CD4-positive, alpha-beta T cell (primary cell): ENCODE measurements around the gene MYO19. TPM values are rescaled to one million over a fixed set of nuclear protein-coding genes. Genes with fewer than 3 reads are reported as not detected.

Experiments used
- ATAC-seq: fragments of 200-7000 bp; cut with Tn5 transposase; one replicate; pipeline ENCODE4 v1.10.0; 2022; ENCODE audit warnings: mild to moderate bottlenecking; ENCODE audit not compliant: poor library complexity
- CTCF ChIA-PET: fragments of 350-600 bp; sonication (Branson Sonifier 250); formaldehyde crosslinking; loops from one replicate; lab custom pipeline; 2021; ENCODE audit warnings: antibody characterized with exemption, inconsistent platforms; lab: Charles Lee
- POLR2A ChIA-PET: fragments of 350-600 bp; sonication (Branson Sonifier 250); formaldehyde crosslinking; loops from one replicate; lab custom pipeline; 2021; ENCODE audit warnings: antibody characterized with exemption, inconsistent platforms; lab: Charles Lee
- DNase-seq, 14 experiments: peaks; one replicate each; pipeline ENCODE4 v3.0.0-alpha.2; 2013 to 2020; ENCODE audit warnings: mixed read lengths in 2 of 14
- H3K27ac ChIP-seq, 2 donors: one replicate each; pipeline versions ENCODE4 v1.5.1 to v1.7.0; 2013; ENCODE audit warnings: low read length in 2 of 2, low read depth in 1 of 2, mild to moderate bottlenecking in 1 of 2
- H3K27me3 ChIP-seq, 2 experiments: 1 replicate in 1 of 2; 2 replicates in 1 of 2; pipeline versions ENCODE4 v1.6.1 to v1.7.0; 2013; ENCODE audit warnings: low read length in 2 of 2, control low read depth in 1 of 2, mild to moderate bottlenecking in 1 of 2, moderate library complexity in 1 of 2; ENCODE audit not compliant: insufficient read depth in 2 of 2, control insufficient read depth in 1 of 2
- H3K36me3 ChIP-seq: one replicate; pipeline ENCODE4 v1.6.1; 2013; ENCODE audit warnings: low read length, control low read depth; ENCODE audit not compliant: insufficient read depth
- H3K4me1 ChIP-seq: one replicate; pipeline ENCODE4 v1.6.1; 2013; ENCODE audit warnings: low read length, control low read depth; ENCODE audit not compliant: insufficient read depth
- H3K4me3 ChIP-seq: one replicate; pipeline ENCODE4 v1.5.1; 2013; ENCODE audit warnings: mild to moderate bottlenecking, low read length, moderate library complexity
- H3K9me3 ChIP-seq, 2 experiments: 1 replicate in 1 of 2; 2 replicates in 1 of 2; pipeline versions ENCODE4 v1.6.1 to v1.7.0; 2013; ENCODE audit warnings: low read length in 2 of 2, mild to moderate bottlenecking in 2 of 2, control low read depth in 1 of 2, moderate library complexity in 1 of 2; ENCODE audit not compliant: control insufficient read depth in 1 of 2, insufficient read depth in 1 of 2
- H3K27ac Mint-ChIP-seq: one replicate; pipeline ENCODE4 v1.8.0; 2020; ENCODE audit warnings: mixed read lengths
- H3K27me3 Mint-ChIP-seq: one replicate; pipeline ENCODE4 v1.8.0; 2021; ENCODE audit warnings: mixed read lengths
- H3K36me3 Mint-ChIP-seq: one replicate; pipeline ENCODE4 v1.8.0; 2021; ENCODE audit warnings: low read depth, mixed read lengths
- H3K4me1 Mint-ChIP-seq: one replicate; pipeline ENCODE4 v1.8.0; 2021; ENCODE audit warnings: low read depth, mixed read lengths
- H3K4me3 Mint-ChIP-seq: one replicate; pipeline ENCODE4 v1.8.0; 2020; ENCODE audit warnings: mild to moderate bottlenecking, mixed read lengths
- H3K9me3 Mint-ChIP-seq: one replicate; pipeline ENCODE4 v1.8.0; 2020; ENCODE audit warnings: mixed read lengths
- intact Hi-C, 2 experiments: fragments of 100-400 bp; cut with DNase I in 1 of 2; cut with micrococcal nuclease in 1 of 2; formaldehyde crosslinking; loops; one replicate each; pipeline versions ENCODE4 v1.15.1 to v1.9.0; 2023 to 2025; cut with DNase I, micrococcal nuclease
- polyA plus RNA-seq, 2 donors: library from polyadenylated mRNA; unstranded; fragments of 120-200 nt; gene quantifications; one replicate each; pipeline ENCODE4 v1.2.1, GENCODE V29; 2013
- total RNA-seq, 174 experiments: library from RNA in 2 of 174; stranded (reverse) in 2 of 174; gene quantifications; one replicate each; pipeline ENCODE4 v1.2.3 and lab custom pipeline; 2021 to 2026
- TF ChIP-seq, protein P1 (sequence below): fragments of 200-600 bp; IDR thresholded peaks from one replicate; pipeline ENCODE4 v1.8.0; 2022; ENCODE audit warnings: antibody characterized with exemption, mild to moderate bottlenecking

Gene MYO19
- total RNA-seq (10 to 100 TPM; 64.4 to 70.5 TPM), total RNA-seq (lab: John Stamatoyannopoulos, UW) (36.9 to 289 (median 78.0) reads per million in 172 experiments)
- 26.7 TPM for polyA plus RNA-seq (2013, experiment 1 of 2)
- polyA plus RNA-seq (2013, experiment 2 of 2) = 37.5 TPM

GRCh38 chr17:36534840-36535668, at the start of gene MYO19, which contains the start of gene PIGW:
Gene MYO19, minus strand, starts transcription at chr17:36534868. Its CDS starts 2,330 bp downstream, at chr17:36532538.
Gene PIGW, plus strand, starts transcription at chr17:36534987. Its CDS starts 2,115 bp downstream, at chr17:36537102.
- TF ChIP-seq, protein P1, sequence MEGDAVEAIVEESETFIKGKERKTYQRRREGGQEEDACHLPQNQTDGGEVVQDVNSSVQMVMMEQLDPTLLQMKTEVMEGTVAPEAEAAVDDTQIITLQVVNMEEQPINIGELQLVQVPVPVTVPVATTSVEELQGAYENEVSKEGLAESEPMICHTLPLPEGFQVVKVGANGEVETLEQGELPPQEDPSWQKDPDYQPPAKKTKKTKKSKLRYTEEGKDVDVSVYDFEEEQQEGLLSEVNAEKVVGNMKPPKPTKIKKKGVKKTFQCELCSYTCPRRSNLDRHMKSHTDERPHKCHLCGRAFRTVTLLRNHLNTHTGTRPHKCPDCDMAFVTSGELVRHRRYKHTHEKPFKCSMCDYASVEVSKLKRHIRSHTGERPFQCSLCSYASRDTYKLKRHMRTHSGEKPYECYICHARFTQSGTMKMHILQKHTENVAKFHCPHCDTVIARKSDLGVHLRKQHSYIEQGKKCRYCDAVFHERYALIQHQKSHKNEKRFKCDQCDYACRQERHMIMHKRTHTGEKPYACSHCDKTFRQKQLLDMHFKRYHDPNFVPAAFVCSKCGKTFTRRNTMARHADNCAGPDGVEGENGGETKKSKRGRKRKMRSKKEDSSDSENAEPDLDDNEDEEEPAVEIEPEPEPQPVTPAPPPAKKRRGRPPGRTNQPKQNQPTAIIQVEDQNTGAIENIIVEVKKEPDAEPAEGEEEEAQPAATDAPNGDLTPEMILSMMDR = no peak
- intact Hi-C loops = loop anchor here (1.0 to 5.0 kb wide), 4 partner anchors 9 to 57 kb away; partner anchors contain the start of genes DHRS11 (in 1 of the 2), GGNBP2 (in 1 of the 2) and ZNHIT3 (in 1 of the 2)
- Histone ChIP-seq H3K27me3 (no peaks in the 10 kb centered on the region), H3K9me3 (no peaks in the 10 kb centered on the region), H3K36me3 (peaks cover 12% of the 10 kb centered on the region), H3K4me1 (peaks cover 19% of the 10 kb centered on the region), H3K4me3 (peak within 1 kb of the TSS; percentile 95), H3K27ac (peak within 1 kb of the TSS; percentile 95 to 97)
- POLR2A ChIA-PET = interaction anchor here (0.6 to 3.6 kb wide), 20 partner anchors 10 to 957 kb away, joined by 3 to 145 read pairs (median 4); partner anchors contain the start of genes GGNBP2, MRM1, PEX12 and ZNHIT3
- ATAC-seq (peak; percentile 73), DNase-seq (peak; percentile 70 to 94 (median 80))
- CTCF ChIA-PET = interaction anchor here (0.5 to 3.1 kb wide), 11 partner anchors 9 to 513 kb away, joined by 3 to 33 read pairs (median 4); partner anchors contain the start of genes GGNBP2 and MRM1
- Mint-ChIP-seq H3K9me3 (no peaks in the 10 kb centered on the region), H3K27ac (peak within 1 kb of the TSS; percentile 95), H3K4me1 (peaks cover 25% of the 10 kb centered on the region), H3K4me3 (peak within 1 kb of the TSS; percentile 93), H3K27me3 (no peaks in the 10 kb centered on the region), H3K36me3 (peaks cover 28% of the 10 kb centered on the region)

GRCh38 chr17:36583787-36584186, 49.1 kb upstream of the MYO19 start:
- Mint-ChIP-seq H3K9me3 (no peaks in the 10 kb centered on the region), H3K27me3 (no peaks in the 10 kb centered on the region), H3K36me3 (peaks cover 88% of the 10 kb centered on the region), H3K4me1 (peaks cover 4% of the 10 kb centered on the region), H3K27ac (no peak overlapping the region), H3K4me3 (no peak overlapping the region)
- ChIA-PET CTCF (no interaction called here), POLR2A (interaction anchor here (0.6 kb wide), 1 partner anchor 78 kb away, joined by 3 read pairs; no protein-coding TSS in a partner anchor)
- Histone ChIP-seq H3K36me3 (peaks cover 91% of the 10 kb centered on the region), H3K27me3 (no peaks in the 10 kb centered on the region), H3K4me1 (no peaks in the 10 kb centered on the region), H3K9me3 (no peaks in the 10 kb centered on the region), H3K27ac (no peak overlapping the region), H3K4me3 (no peak overlapping the region)
- intact Hi-C loops = no loop called here
- TF ChIP-seq, protein P1 = no peak
- ATAC-seq (no peak), DNase-seq (no peak)

GRCh38 chr17:36578671-36579070, 44.0 kb upstream of the MYO19 start:
- ChIA-PET CTCF (interaction anchor here (1.2 kb wide), 1 partner anchor 33 kb away, joined by 4 read pairs; no protein-coding TSS in a partner anchor), POLR2A (no interaction called here)
- H3K36me3 Mint-ChIP-seq = peaks cover 78% of the 10 kb centered on the region
- Histone ChIP-seq H3K36me3 (peaks cover 74% of the 10 kb centered on the region), H3K4me1 (peaks cover 3% of the 10 kb centered on the region), H3K4me3 (no peak overlapping the region), H3K27me3 (no peaks in the 10 kb centered on the region), H3K9me3 (no peaks in the 10 kb centered on the region), H3K27ac (no peak overlapping the region)
- no peak overlapping the region for H3K4me3 Mint-ChIP-seq
- no peak overlapping the region for H3K27ac Mint-ChIP-seq
- no peaks in the 10 kb centered on the region for H3K9me3 Mint-ChIP-seq
- intact Hi-C loops = no loop called here
- peaks cover 20% of the 10 kb centered on the region for H3K4me1 Mint-ChIP-seq
- no peaks in the 10 kb centered on the region for H3K27me3 Mint-ChIP-seq
- no peak for ATAC-seq
- TF ChIP-seq, protein P1 = no peak
- DNase-seq = no peak
